ENCODE results near the gene WWOX. TPM values are rescaled to one million over a fixed set of nuclear protein-coding genes. Genes with fewer than 3 reads are reported as not detected.

The WWOX gene
- total RNA-seq, 3 donors from 2014 or later, result 11.7 to 18.0 (median 13.8) TPM

- intact Hi-C loops (cut with DNase I, micrococcal nuclease), result loop anchor here in 1 of 2 donors (2.0 kb wide), 1 partner anchor 15 kb away; no protein-coding TSS in a partner anchor
- H3K4me1 ChIP-seq (ENCODE audit: low read depth), result no peaks in the 10 kb centered on the region
- TF ChIP-seq, protein P1, sequence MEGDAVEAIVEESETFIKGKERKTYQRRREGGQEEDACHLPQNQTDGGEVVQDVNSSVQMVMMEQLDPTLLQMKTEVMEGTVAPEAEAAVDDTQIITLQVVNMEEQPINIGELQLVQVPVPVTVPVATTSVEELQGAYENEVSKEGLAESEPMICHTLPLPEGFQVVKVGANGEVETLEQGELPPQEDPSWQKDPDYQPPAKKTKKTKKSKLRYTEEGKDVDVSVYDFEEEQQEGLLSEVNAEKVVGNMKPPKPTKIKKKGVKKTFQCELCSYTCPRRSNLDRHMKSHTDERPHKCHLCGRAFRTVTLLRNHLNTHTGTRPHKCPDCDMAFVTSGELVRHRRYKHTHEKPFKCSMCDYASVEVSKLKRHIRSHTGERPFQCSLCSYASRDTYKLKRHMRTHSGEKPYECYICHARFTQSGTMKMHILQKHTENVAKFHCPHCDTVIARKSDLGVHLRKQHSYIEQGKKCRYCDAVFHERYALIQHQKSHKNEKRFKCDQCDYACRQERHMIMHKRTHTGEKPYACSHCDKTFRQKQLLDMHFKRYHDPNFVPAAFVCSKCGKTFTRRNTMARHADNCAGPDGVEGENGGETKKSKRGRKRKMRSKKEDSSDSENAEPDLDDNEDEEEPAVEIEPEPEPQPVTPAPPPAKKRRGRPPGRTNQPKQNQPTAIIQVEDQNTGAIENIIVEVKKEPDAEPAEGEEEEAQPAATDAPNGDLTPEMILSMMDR (IDR thresholded peaks at IDR 0.05), result no peak
Measured at GRCh38 chr16:78352184-78352583, 252.7 kb downstream of the WWOX start.

GRCh38 chr16:78353640-78354275 is 254.3 kb downstream of the WWOX start:
- DNase-seq (no peak), ATAC-seq (peak; percentile 33)

More at GRCh38 chr16:78352184-78352583, 252.7 kb downstream of the WWOX start:
- DNase-seq, result no peak
- H3K9me3 ChIP-seq, result no peaks in the 10 kb centered on the region
- H3K4me3 ChIP-seq, result no peak overlapping the region
- no peak for ATAC-seq
- no peaks in the 10 kb centered on the region for H3K36me3 ChIP-seq (ENCODE audit: low read depth)

DNA sequence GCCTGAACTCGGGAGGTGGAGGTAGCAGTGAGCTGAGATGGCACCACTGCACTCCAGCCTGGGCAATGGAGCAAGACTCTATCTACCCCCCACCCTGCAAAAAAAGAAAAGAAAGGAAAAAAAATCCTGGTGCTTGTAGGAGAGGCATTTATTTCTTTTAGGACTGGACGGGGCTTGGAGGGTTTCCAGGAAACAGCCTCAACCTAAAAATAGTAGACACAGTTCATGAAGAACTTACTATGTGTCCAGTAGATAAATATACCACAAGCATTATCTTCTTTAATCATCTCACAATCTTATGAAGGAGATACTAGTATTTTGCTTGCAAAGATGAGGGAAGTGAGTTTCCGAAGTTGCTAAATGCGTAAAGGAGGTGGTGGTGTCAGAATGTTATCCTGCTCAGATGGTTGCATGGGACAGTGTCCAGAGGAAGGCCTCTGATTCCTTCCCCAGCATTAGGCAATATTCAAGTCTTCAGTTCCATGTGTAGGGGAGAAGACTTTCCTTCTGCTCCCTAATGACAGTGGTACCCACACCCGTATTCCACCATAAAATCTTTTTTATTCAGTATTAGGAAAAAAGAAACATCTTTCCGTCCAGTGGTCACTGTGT is 263.2 kb downstream of the WWOX start:
- Histone ChIP-seq H3K4me3 (no peak overlapping the region), H3K9me3 (no peaks in the 10 kb centered on the region), H3K4me1 (ENCODE audit: low read depth) (no peaks in the 10 kb centered on the region), H3K36me3 (ENCODE audit: low read depth) (no peaks in the 10 kb centered on the region)
- TF ChIP-seq, protein P1 (IDR thresholded peaks at IDR 0.05), result no peak
- no peak for DNase-seq
- ATAC-seq, result no peak
- intact Hi-C loops (cut with DNase I, micrococcal nuclease), result no loop called here

More at GRCh38 chr16:78353640-78354275, 254.3 kb downstream of the WWOX start:
- Histone ChIP-seq H3K9me3 (no peaks in the 10 kb centered on the region), H3K4me3 (no peak overlapping the region), H3K36me3 (ENCODE audit: low read depth) (no peaks in the 10 kb centered on the region), H3K4me1 (ENCODE audit: low read depth) (no peaks in the 10 kb centered on the region)
- intact Hi-C loops (cut with DNase I, micrococcal nuclease), result loop anchor here in 1 of 2 donors (2.0 kb wide), 1 partner anchor 17 kb away; no protein-coding TSS in a partner anchor
- TF ChIP-seq, protein P1 (IDR thresholded peaks at IDR 0.05), result no peak

GRCh38 chr16:78363843-78364555 is 264.5 kb downstream of the WWOX start:
- TF ChIP-seq, protein P1 (IDR thresholded peaks at IDR 0.05), result no peak
- DNase-seq, result no peak
- Histone ChIP-seq H3K36me3 (ENCODE audit: low read depth) (no peaks in the 10 kb centered on the region), H3K4me1 (ENCODE audit: low read depth) (no peaks in the 10 kb centered on the region), H3K4me3 (no peak overlapping the region), H3K9me3 (no peaks in the 10 kb centered on the region)
- intact Hi-C loops (cut with DNase I, micrococcal nuclease), result no loop called here
- ATAC-seq, result no peak

DNA sequence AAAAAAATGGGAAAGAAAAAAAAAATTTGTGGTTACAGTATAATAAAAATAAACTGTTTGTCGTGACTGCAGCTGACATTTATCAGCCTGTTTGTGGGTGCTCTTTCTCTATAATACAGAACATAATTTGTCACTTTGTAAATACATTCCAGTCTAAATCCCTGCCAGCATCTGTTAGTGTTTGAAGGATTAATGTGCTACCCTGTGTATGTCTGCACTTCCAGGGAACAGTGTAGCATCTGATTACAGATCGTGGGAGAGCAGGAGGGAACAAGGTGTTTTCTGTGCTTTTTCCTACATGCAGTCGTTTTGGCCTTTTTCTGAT is 265.1 kb downstream of the WWOX start:
- no peak for ATAC-seq
- intact Hi-C loops (cut with DNase I, micrococcal nuclease), result no loop called here
- Histone ChIP-seq H3K36me3 (ENCODE audit: low read depth) (no peaks in the 10 kb centered on the region), H3K9me3 (no peaks in the 10 kb centered on the region), H3K4me3 (no peak overlapping the region), H3K4me1 (ENCODE audit: low read depth) (no peaks in the 10 kb centered on the region)
- DNase-seq, result no peak
- TF ChIP-seq, protein P1 (IDR thresholded peaks at IDR 0.05), result no peak
